ACHN (cell line): ENCODE measurements around the gene BCO1.

Experiments
- DNase-seq: peaks from one replicate; pipeline ENCODE4 v3.0.0-alpha.2; 2015
- in situ Hi-C: cut with HindIII; loops from 2 replicates; pipeline ENCODE4 v1.10.0; 2017; ENCODE audit warnings: low sequenced_read_pairs, low pct_ligation_motif_present, low pct_unique_long_range_greater_than_20kb

Gene BCO1

GRCh38 chr16:81307770-81308169 lies 69.3 kb downstream of the BCO1 start:
- DNase-seq, result no peak
- in situ Hi-C loops, result no loop called here

GRCh38 chr16:81310045-81310644 lies 71.7 kb downstream of the BCO1 start:
- no peak for DNase-seq
- in situ Hi-C loops, result no loop called here

- no peak for DNase-seq
- in situ Hi-C loops, result no loop called here
These were observed 73.3 kb downstream of the BCO1 start for GRCh38 chr16:81311762-81312161.

- DNase-seq, result no peak
- in situ Hi-C loops, result no loop called here
These were observed 75.5 kb downstream of the BCO1 start for GRCh38 chr16:81313701-81314602.

DNA sequence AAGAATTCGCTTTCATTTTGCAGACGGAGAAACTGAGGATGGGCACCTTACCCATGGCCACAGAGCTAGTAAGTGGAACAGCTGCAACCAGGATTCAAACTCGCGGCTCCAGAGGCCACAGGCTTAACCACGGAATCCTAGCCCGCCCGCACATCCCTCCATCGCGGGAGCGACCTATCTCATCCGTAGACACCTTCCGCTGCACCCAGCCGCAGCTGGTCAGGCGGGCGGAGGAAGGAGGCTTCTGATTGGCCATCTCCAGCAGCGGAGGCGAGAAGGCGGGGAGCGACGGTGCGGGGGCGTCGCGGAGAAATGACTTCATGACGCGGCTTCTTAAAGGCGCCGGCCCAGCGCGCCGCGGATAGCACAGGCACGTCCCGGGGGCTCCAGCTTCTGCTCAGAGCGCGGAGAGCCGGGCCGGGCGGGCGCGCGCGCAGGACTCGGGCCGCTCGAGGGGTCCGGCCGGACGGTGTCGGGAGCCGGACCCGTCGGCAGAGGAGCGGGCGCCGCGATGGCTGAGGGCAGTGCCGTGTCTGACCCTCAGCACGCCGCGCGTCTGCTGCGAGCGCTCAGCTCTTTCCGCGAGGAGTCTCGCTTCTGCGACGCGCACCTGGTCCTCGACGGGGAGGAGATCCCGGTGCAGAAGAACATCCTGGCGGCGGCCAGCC lies 76.2 kb downstream of the BCO1 start, which contains the start of gene GAN:
Gene GAN, plus strand, starts transcription at position 360 of the 668 bp plus-strand sequence. Its CDS starts 152 bp downstream, at position 512.
- in situ Hi-C loops, result no loop called here
- DNase-seq, result peak; percentile 99

DNA sequence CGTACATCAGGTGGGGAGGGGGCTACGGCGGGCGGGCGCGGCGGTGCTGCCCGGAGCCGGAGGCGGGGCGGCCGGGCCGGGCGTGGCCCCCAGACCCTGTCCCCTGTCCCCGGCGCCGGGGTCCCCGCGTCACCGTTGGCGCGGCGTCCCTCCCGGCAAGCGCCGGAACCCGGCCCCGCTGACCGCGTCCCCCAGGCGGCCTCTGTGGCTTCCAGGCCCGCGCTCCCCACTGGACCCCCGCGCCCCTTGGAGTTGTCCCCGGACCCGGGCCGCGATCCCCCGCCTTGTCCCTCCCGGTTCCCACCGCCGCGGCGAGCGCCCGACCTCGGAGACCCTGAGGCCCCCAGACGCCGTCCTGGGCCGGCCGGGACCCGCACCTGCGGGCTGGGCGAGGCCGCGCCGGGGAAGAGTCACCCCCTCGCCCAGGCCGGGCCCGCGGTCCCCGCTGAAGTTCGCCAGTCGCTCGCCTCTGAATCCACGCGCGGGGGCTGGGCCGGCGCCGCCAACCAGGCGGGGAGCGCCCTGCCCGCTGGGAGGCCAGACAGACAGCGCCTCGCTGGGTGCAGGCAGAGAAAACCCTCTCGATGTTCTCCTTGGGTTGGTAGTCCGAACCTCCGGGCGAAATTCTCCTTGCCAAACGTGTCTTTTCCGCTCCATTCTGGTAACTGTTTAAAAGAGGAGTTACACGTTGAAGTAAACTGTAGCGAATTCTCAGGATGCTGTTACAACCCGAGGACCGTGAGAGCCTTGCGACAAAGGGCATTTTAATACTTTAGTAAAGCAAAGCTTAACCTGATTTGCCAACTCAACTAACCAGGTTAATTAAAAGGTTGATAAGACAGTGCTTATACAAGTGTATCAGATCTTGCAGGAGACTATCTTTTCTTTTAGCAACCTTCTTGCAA lies 77.0 kb downstream of the BCO1 start:
- in situ Hi-C loops, result no loop called here
- DNase-seq, result peak; percentile 68

- in situ Hi-C loops, result no loop called here
- DNase-seq, result peak; percentile 17
These were observed 77.6 kb downstream of the BCO1 start for GRCh38 chr16:81316176-81316496.

DNA sequence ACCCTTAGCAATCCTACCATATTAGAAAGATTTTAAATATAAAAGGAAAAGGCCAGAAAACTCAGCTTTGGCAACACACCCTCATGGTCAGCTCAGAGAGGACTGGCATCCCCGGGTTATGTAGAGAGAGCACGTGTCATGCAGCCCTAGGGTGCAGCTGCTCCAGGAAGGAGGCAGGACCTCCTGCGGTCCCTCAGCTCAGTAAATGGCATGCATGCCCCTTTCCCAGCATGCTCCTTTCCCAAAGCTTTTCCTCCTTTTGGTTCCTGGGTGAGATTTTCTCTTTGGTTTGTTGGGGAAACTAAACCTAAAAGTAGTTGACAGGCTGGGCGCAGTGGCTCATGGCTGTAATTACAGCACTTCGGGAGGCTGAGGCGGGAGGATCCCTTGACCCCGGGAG lies 80.2 kb downstream of the BCO1 start:
- in situ Hi-C loops, result no loop called here
- DNase-seq, result peak; percentile 71

GRCh38 chr16:81319221-81319912 lies 80.9 kb downstream of the BCO1 start:
- DNase-seq, result peak; percentile 92
- in situ Hi-C loops, result no loop called here

DNA sequence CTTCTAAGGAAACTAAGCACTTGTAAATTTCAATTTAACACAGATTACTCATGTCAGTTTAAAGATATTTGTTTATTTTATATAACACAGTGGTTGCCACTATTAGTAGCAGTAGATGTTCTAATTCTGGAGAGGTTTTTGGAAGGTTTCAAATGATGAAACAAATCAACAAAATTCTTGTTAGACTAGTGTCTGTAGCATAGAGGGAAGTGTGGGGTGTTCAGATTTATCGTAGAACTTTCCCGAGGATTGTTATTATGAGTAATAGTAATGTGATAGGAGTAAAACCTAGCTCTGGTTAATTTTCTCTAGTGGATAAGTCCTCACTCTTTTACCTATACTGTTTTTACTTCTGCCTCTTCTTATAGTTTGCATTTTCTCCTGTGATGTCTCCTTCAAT lies 82.5 kb downstream of the BCO1 start:
- DNase-seq, result no peak
- in situ Hi-C loops, result no loop called here

DNA sequence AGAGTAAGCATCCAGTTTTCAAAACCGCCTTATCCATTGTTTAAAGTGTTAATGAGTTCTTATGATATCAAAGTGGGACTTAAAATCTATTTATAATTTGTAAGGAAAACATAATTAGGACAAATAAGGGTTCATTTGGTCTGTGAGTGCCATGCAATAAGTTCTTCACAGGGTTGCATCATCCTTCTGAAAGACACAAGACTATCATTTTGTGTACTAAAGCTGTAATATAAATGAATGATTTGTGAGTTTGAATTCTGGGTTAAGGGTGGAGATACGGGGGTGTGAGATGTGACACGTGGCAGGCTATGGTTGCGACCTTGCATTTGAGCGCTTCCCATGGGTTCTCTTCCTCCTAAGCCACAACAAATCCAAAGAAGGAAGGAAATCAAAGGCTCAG lies 83.0 kb downstream of the BCO1 start:
- in situ Hi-C loops, result no loop called here

GRCh38 chr16:81324808-81325207 lies 86.3 kb downstream of the BCO1 start:
- DNase-seq, result no peak
- in situ Hi-C loops, result no loop called here

More for the DNA sequence above, 83.0 kb downstream of the BCO1 start:
- DNase-seq, result no peak

- no peak for DNase-seq
- in situ Hi-C loops, result no loop called here
These were observed 88.5 kb downstream of the BCO1 start for GRCh38 chr16:81327011-81327410.

- in situ Hi-C loops, result no loop called here
- no peak for DNase-seq
These were observed 89.1 kb downstream of the BCO1 start for GRCh38 chr16:81327447-81328196.

DNA sequence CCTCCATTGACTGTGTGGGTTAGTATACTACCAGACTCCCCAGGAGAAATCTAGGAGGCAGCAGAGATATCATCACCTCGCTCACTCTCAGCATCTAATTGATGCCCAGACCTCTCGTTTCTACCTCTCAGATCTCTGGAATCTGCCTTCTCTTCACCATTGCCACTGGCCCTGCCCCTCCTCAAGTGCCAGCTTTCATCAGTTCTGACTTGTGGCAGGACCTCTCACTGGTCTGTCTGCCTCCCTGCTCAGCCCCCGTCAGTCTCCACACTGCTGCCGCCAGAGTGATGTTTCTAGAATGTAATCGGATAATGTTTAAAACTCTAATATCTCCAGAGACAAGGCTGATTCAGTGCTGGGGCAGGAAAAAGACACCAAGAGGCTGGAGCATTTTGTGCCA lies 91.5 kb downstream of the BCO1 start:
- no peak for DNase-seq
- in situ Hi-C loops, result no loop called here

DNA sequence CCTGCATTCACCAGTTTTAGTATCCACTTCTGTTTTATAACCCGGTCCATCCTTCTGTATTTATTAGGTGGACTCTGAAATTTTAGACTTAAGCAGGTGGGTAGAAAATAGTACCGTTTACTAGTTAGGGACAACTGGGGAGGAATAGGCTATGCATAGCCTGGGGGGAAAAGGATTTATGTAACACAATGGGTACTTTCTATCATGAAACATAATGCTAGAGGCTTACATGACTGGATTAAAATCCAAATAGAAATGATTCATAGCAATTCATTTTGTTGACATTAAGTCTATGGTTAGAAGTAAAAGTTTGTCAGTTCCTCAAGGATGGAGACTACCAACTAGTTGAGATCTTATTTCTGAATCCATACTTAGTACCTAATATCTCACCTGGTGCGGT lies 94.9 kb downstream of the BCO1 start:
- in situ Hi-C loops, result no loop called here
- DNase-seq, result no peak

DNA sequence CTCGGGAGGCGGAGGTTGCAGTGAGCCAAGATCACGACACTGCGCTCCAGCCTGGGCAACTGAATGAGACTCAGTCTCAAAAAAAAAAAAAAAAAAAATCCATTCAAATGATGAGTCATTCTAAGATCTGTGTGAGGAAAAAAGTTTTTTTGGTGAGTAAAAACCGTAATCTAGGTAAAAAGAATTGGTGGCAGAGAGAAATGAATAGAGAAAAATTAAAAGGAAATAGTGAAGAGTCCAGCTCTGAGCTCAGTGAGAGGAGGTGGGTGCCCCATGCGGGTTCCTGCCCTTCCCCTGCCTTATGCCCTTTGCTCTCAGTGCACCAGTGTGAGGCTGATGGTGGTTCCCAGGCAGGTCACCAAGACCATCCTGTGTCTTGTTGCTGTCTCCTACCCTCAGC lies 97.2 kb downstream of the BCO1 start:
- no peak for DNase-seq
- in situ Hi-C loops, result no loop called here
